WI38 (cell line): Measurements from ENCODE around the gene FABP1.

Source experiments
- H3K4me3 ChIP-seq: 2 replicates; pipeline ENCODE4 v1.5.1; 2011; ENCODE audit warnings: low read depth, mild to moderate bottlenecking, control low read depth, low read length
- CTCF ChIP-seq: IDR thresholded peaks from 2 replicates; pipeline ENCODE4 v1.5.1; 2012; ENCODE audit warnings: low read depth, mild to moderate bottlenecking, control low read depth, low read length

Gene FABP1

GRCh38 chr2:88080545-88080944 lies 47.3 kb downstream of the FABP1 start:
- TF ChIP-seq CTCF: no peak
- H3K4me3 ChIP-seq: no peak overlapping the region

GRCh38 chr2:88078643-88079172 lies 49.2 kb downstream of the FABP1 start:
- no peak overlapping the region for H3K4me3 ChIP-seq
- TF ChIP-seq CTCF: no peak

- no peak for TF ChIP-seq CTCF
These were observed 50.8 kb downstream of the FABP1 start for GRCh38 chr2:88077080-88077479.

GRCh38 chr2:88074854-88075292 lies 53.0 kb downstream of the FABP1 start:
- no peak for TF ChIP-seq CTCF
- H3K4me3 ChIP-seq: no peak overlapping the region

More at GRCh38 chr2:88077080-88077479, 50.8 kb downstream of the FABP1 start:
- H3K4me3 ChIP-seq: no peak overlapping the region

GRCh38 chr2:88074150-88074549 lies 53.7 kb downstream of the FABP1 start:
- H3K4me3 ChIP-seq: no peak overlapping the region
- no peak for TF ChIP-seq CTCF
